ENCODE data around the gene PCDH8.

The PCDH8 gene

GRCh38 chr13:52846567-52847321, 1.7 kb downstream of the PCDH8 start:
- peaks cover 3% of the 10 kb centered on the region for H3K36me3 Mint-ChIP-seq
- peaks cover 11% of the 10 kb centered on the region for H3K4me1 Mint-ChIP-seq
- H3K9me3 Mint-ChIP-seq = peaks cover 3% of the 10 kb centered on the region
- H3K27me3 Mint-ChIP-seq = peaks cover 33% of the 10 kb centered on the region
- ATAC-seq (ENCODE audit: low read depth) = no peak
- H3K4me3 Mint-ChIP-seq = no peak overlapping the region
- H3K27ac Mint-ChIP-seq = no peak overlapping the region
- DNase-seq (ENCODE audit: low spot score in 2 of 2) = no peak

DNA sequence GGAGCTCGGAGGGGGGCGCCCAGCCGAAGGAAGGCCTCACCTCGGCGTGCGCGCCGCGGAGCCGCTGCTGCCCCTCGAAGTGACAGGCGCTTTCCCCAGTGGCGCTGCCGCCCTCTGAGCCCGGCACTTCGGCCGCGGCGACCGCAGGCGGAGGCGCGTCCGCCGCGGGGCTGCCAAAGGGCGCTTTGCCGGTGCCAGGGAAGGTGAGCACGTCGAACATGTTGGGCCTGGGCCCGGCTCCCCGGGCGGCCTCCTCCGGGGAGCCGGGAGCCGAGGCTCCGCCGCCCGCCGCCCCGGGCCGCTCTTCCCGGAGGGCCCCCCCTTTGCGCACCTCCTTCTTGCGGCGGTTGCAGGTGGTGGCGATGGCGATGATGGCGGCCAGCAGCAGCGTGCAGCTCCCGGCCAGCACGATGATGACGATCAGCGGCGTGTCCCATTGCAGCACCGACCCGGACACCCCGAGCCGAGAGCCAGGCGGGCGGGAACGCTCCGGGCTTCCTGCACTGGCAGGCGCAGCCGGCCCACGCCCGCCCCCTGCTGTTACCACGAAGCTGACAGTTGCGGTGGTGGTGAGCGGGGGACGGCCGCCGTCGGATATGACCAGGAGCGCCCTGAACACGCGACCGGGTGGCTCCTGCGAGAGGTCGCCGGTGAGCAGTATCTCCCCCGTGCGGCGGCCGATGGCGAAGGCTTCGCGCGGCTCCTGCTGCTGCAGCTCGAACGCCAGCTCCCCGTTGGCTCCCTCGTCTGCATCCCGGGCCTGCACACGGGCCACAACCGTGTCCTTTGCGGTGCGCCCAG, 2.5 kb downstream of the PCDH8 start:
- Mint-ChIP-seq H3K4me1 (peaks cover 9% of the 10 kb centered on the region), H3K9me3 (peaks cover 3% of the 10 kb centered on the region), H3K27me3 (peaks cover 31% of the 10 kb centered on the region), H3K27ac (no peak overlapping the region), H3K36me3 (peaks cover 3% of the 10 kb centered on the region), H3K4me3 (no peak overlapping the region)
- ATAC-seq (ENCODE audit: low read depth) = no peak
- no peak for DNase-seq (ENCODE audit: low spot score in 2 of 2)

- ATAC-seq (ENCODE audit: low read depth) (no peak), DNase-seq (ENCODE audit: low spot score in 2 of 2) (no peak)
- Mint-ChIP-seq H3K9me3 (peaks cover 3% of the 10 kb centered on the region), H3K36me3 (peaks cover 3% of the 10 kb centered on the region), H3K4me3 (peak overlapping the region; percentile 53), H3K27me3 (peaks cover 29% of the 10 kb centered on the region), H3K27ac (no peak overlapping the region), H3K4me1 (peaks cover 9% of the 10 kb centered on the region)
Measured at GRCh38 chr13:52845334-52845761, 3.1 kb downstream of the PCDH8 start.

DNA sequence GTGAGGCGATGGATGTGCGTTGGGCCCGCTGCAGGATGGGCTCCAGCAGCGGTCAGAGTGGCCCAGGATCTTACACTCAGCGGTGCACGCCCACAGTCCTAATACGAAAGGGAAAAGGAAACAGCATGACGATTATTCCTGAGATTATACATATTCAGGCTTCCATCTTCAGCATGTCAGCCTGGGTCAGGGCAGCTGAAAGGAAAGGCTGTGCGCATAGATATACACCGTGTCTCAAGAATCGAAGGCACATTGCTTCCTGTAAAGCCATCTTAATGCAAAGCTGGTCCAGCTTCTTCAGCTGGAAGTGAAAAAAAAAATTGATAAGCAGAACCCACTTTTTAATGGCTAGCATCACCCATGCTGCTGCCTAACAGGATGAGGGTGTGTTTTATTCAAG, 3.6 kb downstream of the PCDH8 start:
- Mint-ChIP-seq H3K9me3 (peaks cover 3% of the 10 kb centered on the region), H3K36me3 (peaks cover 3% of the 10 kb centered on the region), H3K27ac (peak overlapping the region; percentile 28), H3K4me1 (peaks cover 9% of the 10 kb centered on the region), H3K4me3 (peak overlapping the region; percentile 53), H3K27me3 (peaks cover 29% of the 10 kb centered on the region)
- no peak for ATAC-seq (ENCODE audit: low read depth)
- DNase-seq (ENCODE audit: low spot score in 2 of 2) = no peak

GRCh38 chr13:52842441-52842840, 6.0 kb downstream of the PCDH8 start:
- ATAC-seq (ENCODE audit: low read depth) (no peak), DNase-seq (ENCODE audit: low spot score in 2 of 2) (no peak)
- Mint-ChIP-seq H3K27me3 (peaks cover 21% of the 10 kb centered on the region), H3K27ac (no peak overlapping the region), H3K4me1 (peaks cover 3% of the 10 kb centered on the region), H3K36me3 (peaks cover 3% of the 10 kb centered on the region), H3K4me3 (no peak overlapping the region), H3K9me3 (peaks cover 1% of the 10 kb centered on the region)

GRCh38 chr13:52840066-52840465, 8.4 kb downstream of the PCDH8 start:
- peaks cover 22% of the 10 kb centered on the region for H3K27me3 Mint-ChIP-seq
- H3K4me3 Mint-ChIP-seq = no peak overlapping the region
- H3K27ac Mint-ChIP-seq = no peak overlapping the region
- DNase-seq (ENCODE audit: low spot score in 2 of 2) (no peak), ATAC-seq (ENCODE audit: low read depth) (no peak)
- H3K9me3 Mint-ChIP-seq = peaks cover under 1% of the 10 kb centered on the region
- H3K36me3 Mint-ChIP-seq = peaks cover 2% of the 10 kb centered on the region
- peaks cover under 1% of the 10 kb centered on the region for H3K4me1 Mint-ChIP-seq

DNA sequence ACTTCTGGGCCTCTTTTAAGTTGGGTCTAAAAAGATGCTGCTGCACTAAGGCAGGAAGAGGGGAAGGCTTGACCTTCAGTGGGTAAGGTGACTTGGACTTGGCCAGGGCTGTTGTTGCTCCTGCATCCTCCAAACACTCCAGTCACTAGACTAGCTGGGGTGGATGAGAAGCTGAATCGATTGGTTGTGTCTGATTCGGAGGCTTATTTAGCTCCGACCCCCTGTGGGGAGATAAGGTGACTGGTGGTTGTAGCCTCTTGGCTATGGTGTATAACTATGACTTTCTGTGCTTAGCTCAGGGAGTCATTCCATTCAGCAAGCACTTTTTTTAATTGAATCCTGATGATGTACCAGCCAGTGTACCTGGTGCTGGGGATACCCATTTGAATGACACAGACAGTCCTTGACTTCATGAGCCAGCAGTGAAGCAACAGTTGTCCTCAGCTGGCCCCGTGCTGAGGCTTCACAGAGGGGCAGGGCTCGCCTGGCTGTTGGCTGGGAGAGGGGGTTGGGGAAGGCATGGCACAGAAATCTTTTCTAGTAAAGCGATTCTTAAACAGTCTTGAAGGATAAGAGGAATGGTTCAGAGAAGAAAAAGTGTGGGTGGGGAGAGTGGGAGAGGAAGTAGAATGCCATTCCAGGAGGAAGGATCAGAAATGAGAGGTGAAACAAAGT, 9.9 kb downstream of the PCDH8 start:
- no peak overlapping the region for H3K27ac Mint-ChIP-seq
- H3K4me1 Mint-ChIP-seq = no peaks in the 10 kb centered on the region
- DNase-seq (ENCODE audit: low spot score in 2 of 2) (no peak), ATAC-seq (ENCODE audit: low read depth) (no peak)
- H3K4me3 Mint-ChIP-seq = no peak overlapping the region
- peaks cover 17% of the 10 kb centered on the region for H3K27me3 Mint-ChIP-seq
- peaks cover 2% of the 10 kb centered on the region for H3K36me3 Mint-ChIP-seq
- H3K9me3 Mint-ChIP-seq = no peaks in the 10 kb centered on the region

- H3K36me3 Mint-ChIP-seq = no peaks in the 10 kb centered on the region
- peaks cover 15% of the 10 kb centered on the region for H3K27me3 Mint-ChIP-seq
- no peak overlapping the region for H3K4me3 Mint-ChIP-seq
- DNase-seq (ENCODE audit: low spot score in 2 of 2) (no peak), ATAC-seq (ENCODE audit: low read depth) (no peak)
- no peaks in the 10 kb centered on the region for H3K9me3 Mint-ChIP-seq
- no peak overlapping the region for H3K27ac Mint-ChIP-seq
- H3K4me1 Mint-ChIP-seq = no peaks in the 10 kb centered on the region
Measured at GRCh38 chr13:52837850-52838249, 10.6 kb downstream of the PCDH8 start.

GRCh38 chr13:52835071-52835839, 13.2 kb downstream of the PCDH8 start:
- H3K9me3 Mint-ChIP-seq = no peaks in the 10 kb centered on the region
- H3K27me3 Mint-ChIP-seq = peaks cover 17% of the 10 kb centered on the region
- DNase-seq (ENCODE audit: low spot score in 2 of 2) = no peak
- no peak overlapping the region for H3K27ac Mint-ChIP-seq
- no peak for ATAC-seq (ENCODE audit: low read depth)
- H3K36me3 Mint-ChIP-seq = no peaks in the 10 kb centered on the region
- H3K4me1 Mint-ChIP-seq = no peaks in the 10 kb centered on the region
- no peak overlapping the region for H3K4me3 Mint-ChIP-seq

DNA sequence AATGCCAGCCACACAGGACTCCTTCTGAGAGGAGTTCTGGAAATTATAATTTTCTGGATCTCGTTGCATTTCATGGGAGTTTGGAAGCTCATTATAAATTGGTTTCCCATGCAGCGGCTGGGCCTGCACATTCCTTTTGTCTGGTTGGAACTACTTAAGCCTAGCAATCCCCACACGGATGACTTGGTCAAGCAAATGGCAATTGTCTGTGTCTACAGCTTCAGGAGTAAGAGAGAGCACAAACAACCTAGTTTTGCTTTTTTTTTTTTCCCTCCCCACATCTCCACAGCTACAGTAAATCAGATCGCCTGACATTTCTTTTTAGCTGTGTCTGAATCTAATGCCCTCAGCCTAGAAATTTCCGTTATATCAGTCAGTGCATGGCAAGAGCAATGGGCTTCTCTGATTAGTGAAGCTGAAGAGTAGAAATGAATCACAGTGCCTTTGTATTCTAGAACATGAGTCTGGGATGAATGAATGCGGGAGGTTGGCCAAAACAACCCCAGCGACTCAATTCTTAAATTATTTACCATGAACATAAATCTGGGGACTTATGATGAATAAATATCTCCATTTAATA, 15.1 kb downstream of the PCDH8 start:
- no peaks in the 10 kb centered on the region for H3K4me1 Mint-ChIP-seq
- H3K27me3 Mint-ChIP-seq = peaks cover 9% of the 10 kb centered on the region
- H3K27ac Mint-ChIP-seq = no peak overlapping the region
- DNase-seq (ENCODE audit: low spot score in 2 of 2) (no peak), ATAC-seq (ENCODE audit: low read depth) (no peak)
- no peak overlapping the region for H3K4me3 Mint-ChIP-seq
- H3K9me3 Mint-ChIP-seq = no peaks in the 10 kb centered on the region
- no peaks in the 10 kb centered on the region for H3K36me3 Mint-ChIP-seq

GRCh38 chr13:52832313-52832712, 16.1 kb downstream of the PCDH8 start:
- no peaks in the 10 kb centered on the region for H3K4me1 Mint-ChIP-seq
- ATAC-seq (ENCODE audit: low read depth) = no peak
- DNase-seq (ENCODE audit: low spot score in 2 of 2) = no peak
- H3K36me3 Mint-ChIP-seq = no peaks in the 10 kb centered on the region
- no peak overlapping the region for H3K4me3 Mint-ChIP-seq
- no peak overlapping the region for H3K27ac Mint-ChIP-seq
- no peaks in the 10 kb centered on the region for H3K9me3 Mint-ChIP-seq
- H3K27me3 Mint-ChIP-seq = peaks cover 9% of the 10 kb centered on the region

DNA sequence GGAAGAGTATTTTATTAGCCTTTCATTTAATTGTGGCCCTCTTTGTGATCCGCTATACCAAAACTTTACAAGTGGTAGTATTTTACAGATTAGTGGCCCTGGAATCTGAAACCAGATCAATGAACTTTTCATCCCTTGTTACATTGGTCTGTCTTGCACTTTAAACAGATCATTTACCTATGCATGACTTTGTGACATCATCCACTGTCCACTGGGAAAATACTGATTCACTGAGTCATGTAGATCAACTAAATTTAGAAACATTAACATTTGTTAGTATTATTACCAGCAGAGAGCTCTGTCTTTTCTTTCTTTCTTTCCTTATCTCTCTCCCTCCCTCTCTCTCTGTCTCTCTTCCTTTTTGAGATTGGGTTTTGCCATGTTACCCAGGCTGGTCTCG, 17.5 kb downstream of the PCDH8 start:
- no peaks in the 10 kb centered on the region for H3K4me1 Mint-ChIP-seq
- H3K9me3 Mint-ChIP-seq = no peaks in the 10 kb centered on the region
- H3K27ac Mint-ChIP-seq = no peak overlapping the region
- H3K36me3 Mint-ChIP-seq = no peaks in the 10 kb centered on the region
- H3K4me3 Mint-ChIP-seq = no peak overlapping the region
- H3K27me3 Mint-ChIP-seq = peaks cover 10% of the 10 kb centered on the region
- no peak for DNase-seq (ENCODE audit: low spot score in 2 of 2)
- ATAC-seq (ENCODE audit: low read depth) = no peak

DNA sequence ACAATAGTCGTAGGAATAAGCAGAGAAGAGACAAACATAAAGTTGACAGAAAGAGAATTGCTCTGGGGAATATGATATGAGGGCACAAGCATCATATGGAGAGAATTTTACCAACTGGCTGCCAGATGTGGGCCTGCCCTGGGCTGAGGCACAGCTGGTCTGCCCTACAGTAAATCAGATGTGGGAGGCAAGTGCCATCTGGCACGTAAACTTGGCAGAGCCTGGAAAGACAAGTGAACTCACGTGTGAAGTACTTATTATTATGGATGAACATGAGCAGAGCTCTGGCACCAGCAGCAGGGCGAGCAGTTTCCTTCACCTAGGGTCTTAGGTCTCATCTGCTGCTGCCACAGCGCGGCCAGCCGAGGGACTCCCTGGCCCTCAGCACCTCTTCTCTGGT, 20.6 kb downstream of the PCDH8 start:
- Mint-ChIP-seq H3K9me3 (no peaks in the 10 kb centered on the region), H3K4me1 (no peaks in the 10 kb centered on the region), H3K27me3 (peaks cover 7% of the 10 kb centered on the region), H3K36me3 (no peaks in the 10 kb centered on the region), H3K27ac (no peak overlapping the region), H3K4me3 (no peak overlapping the region)
- ATAC-seq (ENCODE audit: low read depth) (no peak), DNase-seq (ENCODE audit: low spot score in 2 of 2) (no peak)

Measured in memory B cell (primary cell).